ENCODE measurements around the gene ADARB2. TPM values are rescaled to one million over a fixed set of nuclear protein-coding genes. Genes with fewer than 3 reads are reported as not detected.
A peak's percentile ranks its signal among the peaks of the same experiment; 100 is the strongest.

The ADARB2 gene
- total and polyA plus RNA-seq, 2 experiments from 2014 or later, result 1.6 to 3.1 TPM

- Histone ChIP-seq H3K4me1 (ENCODE audit: low read depth) (no peaks in the 10 kb centered on the region), H3K27me3 (no peaks in the 10 kb centered on the region), H3K36me3 (no peaks in the 10 kb centered on the region), H3K27ac (no peak overlapping the region), H3K4me3 (no peak overlapping the region), H3K9me3 (ENCODE audit: low read depth) (no peaks in the 10 kb centered on the region)
- peak in 1 of 2 donors; percentile 10 for DNase-seq (ENCODE audit: low read depth in 1 of 2, low spot score in 1 of 2)
- TF ChIP-seq CTCF (IDR thresholded peaks at IDR 0.05; ENCODE audit: low read depth, low read length), result no peak
Observed at GRCh38 chr10:1198453-1199344, 538.6 kb downstream of the ADARB2 start.

- no peaks in the 10 kb centered on the region for H3K27me3 ChIP-seq
- no peak for TF ChIP-seq CTCF (IDR thresholded peaks at IDR 0.05; ENCODE audit: low read depth, low read length)
- no peak overlapping the region for H3K4me3 ChIP-seq
- no peaks in the 10 kb centered on the region for H3K4me1 ChIP-seq (ENCODE audit: low read depth)
- no peak overlapping the region for H3K27ac ChIP-seq
- H3K36me3 ChIP-seq, result no peaks in the 10 kb centered on the region
- H3K9me3 ChIP-seq (ENCODE audit: low read depth), result no peaks in the 10 kb centered on the region
- no peak for DNase-seq (ENCODE audit: low read depth in 1 of 2, low spot score in 1 of 2)
Observed at GRCh38 chr10:1197384-1197783, 539.9 kb downstream of the ADARB2 start.

GRCh38 chr10:1196656-1197055 lies 540.7 kb downstream of the ADARB2 start:
- Histone ChIP-seq H3K27ac (no peak overlapping the region), H3K36me3 (no peaks in the 10 kb centered on the region), H3K27me3 (no peaks in the 10 kb centered on the region), H3K4me1 (ENCODE audit: low read depth) (no peaks in the 10 kb centered on the region), H3K9me3 (ENCODE audit: low read depth) (no peaks in the 10 kb centered on the region), H3K4me3 (no peak overlapping the region)
- no peak for DNase-seq (ENCODE audit: low read depth in 1 of 2, low spot score in 1 of 2)
- TF ChIP-seq CTCF (IDR thresholded peaks at IDR 0.05; ENCODE audit: low read depth, low read length), result no peak

- Histone ChIP-seq H3K9me3 (ENCODE audit: low read depth) (no peaks in the 10 kb centered on the region), H3K27me3 (no peaks in the 10 kb centered on the region), H3K27ac (no peak overlapping the region), H3K4me1 (ENCODE audit: low read depth) (no peaks in the 10 kb centered on the region), H3K36me3 (no peaks in the 10 kb centered on the region), H3K4me3 (no peak overlapping the region)
- no peak for TF ChIP-seq CTCF (IDR thresholded peaks at IDR 0.05; ENCODE audit: low read depth, low read length)
- DNase-seq (ENCODE audit: low read depth in 1 of 2, low spot score in 1 of 2), result no peak
Observed at GRCh38 chr10:1195828-1196227, 541.5 kb downstream of the ADARB2 start.

GRCh38 chr10:1194161-1194560 lies 543.2 kb downstream of the ADARB2 start:
- Histone ChIP-seq H3K36me3 (no peaks in the 10 kb centered on the region), H3K4me3 (no peak overlapping the region), H3K9me3 (ENCODE audit: low read depth) (no peaks in the 10 kb centered on the region), H3K4me1 (ENCODE audit: low read depth) (no peaks in the 10 kb centered on the region), H3K27ac (no peak overlapping the region), H3K27me3 (no peaks in the 10 kb centered on the region)
- DNase-seq (ENCODE audit: low read depth in 1 of 2, low spot score in 1 of 2), result no peak
- no peak for TF ChIP-seq CTCF (IDR thresholded peaks at IDR 0.05; ENCODE audit: low read depth, low read length)
